Subcutaneous adipose tissue (tissue), 4 donors: ENCODE results near the gene PPP1R3F. TPM values are rescaled to one million over a fixed set of nuclear protein-coding genes. Genes with fewer than 3 reads are reported as not detected.
"Not testable (repeated sequence)": the region's sequence is repeated elsewhere in the genome, so short reads cannot be mapped to it uniquely, and the experiment has no call there.

Experiments used
- total RNA-seq, 4 donors: library from RNA; depleted of rRNA; stranded (reverse); fragments of >200 nt; gene quantifications; one replicate each; pipeline ENCODE4 v1.1.0, GENCODE V29; 2016
- TF ChIP-seq, protein P1 (sequence below): fragments of 450-650 bp; IDR thresholded peaks from one replicate; pipeline ENCODE4 v1.5.1; 2016; ENCODE audit warnings: low read depth, mild to moderate bottlenecking, control low read depth, antibody characterized with exemption, moderate library complexity

Gene PPP1R3F
- total RNA-seq, 4 donors from 2014 or later, result 1.8 to 7.5 (median 4.5) TPM

DNA sequence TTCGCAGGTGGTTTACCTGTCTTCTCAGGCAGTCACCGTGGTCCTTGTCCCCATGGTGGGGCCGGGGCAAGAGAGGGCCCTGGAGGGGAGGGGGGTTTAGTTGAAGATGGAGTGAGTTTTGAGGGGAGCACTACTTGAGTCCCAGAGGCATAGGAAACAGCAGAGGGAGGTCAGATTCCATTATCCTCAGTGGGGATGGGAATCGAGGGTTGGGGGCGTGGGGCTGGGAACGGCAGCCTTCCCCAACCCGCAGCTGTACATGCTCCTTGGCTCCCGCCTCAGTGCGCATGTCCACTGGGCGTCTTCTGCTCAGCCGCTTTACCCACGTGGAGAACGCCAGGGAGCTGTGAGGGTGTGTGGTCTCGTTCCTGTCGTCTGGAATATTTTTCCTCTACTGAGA lies 33.8 kb downstream of the PPP1R3F start, which contains the start of gene GAGE10:
TSS of gene GAGE10 (plus strand) at position 301 of the 400 bp plus-strand sequence. CDS start 1,214 bp downstream, outside the sequence.
- TF ChIP-seq, protein P1, sequence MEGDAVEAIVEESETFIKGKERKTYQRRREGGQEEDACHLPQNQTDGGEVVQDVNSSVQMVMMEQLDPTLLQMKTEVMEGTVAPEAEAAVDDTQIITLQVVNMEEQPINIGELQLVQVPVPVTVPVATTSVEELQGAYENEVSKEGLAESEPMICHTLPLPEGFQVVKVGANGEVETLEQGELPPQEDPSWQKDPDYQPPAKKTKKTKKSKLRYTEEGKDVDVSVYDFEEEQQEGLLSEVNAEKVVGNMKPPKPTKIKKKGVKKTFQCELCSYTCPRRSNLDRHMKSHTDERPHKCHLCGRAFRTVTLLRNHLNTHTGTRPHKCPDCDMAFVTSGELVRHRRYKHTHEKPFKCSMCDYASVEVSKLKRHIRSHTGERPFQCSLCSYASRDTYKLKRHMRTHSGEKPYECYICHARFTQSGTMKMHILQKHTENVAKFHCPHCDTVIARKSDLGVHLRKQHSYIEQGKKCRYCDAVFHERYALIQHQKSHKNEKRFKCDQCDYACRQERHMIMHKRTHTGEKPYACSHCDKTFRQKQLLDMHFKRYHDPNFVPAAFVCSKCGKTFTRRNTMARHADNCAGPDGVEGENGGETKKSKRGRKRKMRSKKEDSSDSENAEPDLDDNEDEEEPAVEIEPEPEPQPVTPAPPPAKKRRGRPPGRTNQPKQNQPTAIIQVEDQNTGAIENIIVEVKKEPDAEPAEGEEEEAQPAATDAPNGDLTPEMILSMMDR, result no peak

DNA sequence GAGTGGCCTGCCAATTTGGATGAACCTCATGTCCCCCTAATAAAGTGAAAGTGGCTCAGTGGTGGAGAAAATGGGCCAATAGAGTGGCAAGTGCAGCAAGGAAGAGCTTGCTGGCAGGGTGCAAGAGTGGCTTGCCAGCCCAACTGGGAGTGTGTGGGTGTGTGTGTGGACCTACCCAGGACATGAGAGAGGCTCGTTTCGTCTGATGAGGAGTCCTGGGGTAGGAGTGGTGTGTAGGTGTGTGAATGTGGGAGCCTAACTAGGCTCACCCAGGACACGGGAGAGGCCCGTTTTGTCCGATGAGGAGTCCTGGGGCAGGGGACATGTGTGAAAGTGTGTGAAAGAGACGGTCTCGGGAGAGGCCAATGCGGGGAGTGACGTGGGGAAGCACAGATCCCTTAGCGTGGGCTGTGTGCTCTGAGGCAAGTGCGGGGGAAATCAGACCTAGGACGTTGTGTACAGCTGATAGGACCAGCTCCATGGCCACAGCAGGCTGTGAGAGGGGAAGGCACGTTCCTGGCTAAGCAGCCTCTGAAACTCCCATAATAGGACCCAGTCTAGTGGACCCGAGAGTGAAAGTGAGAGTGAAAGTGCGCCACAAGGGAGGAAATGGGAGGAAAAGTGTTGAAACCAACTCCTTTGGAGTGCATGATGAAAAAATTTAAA lies 39.1 kb downstream of the PPP1R3F start:
- TF ChIP-seq, protein P1, result no peak

DNA sequence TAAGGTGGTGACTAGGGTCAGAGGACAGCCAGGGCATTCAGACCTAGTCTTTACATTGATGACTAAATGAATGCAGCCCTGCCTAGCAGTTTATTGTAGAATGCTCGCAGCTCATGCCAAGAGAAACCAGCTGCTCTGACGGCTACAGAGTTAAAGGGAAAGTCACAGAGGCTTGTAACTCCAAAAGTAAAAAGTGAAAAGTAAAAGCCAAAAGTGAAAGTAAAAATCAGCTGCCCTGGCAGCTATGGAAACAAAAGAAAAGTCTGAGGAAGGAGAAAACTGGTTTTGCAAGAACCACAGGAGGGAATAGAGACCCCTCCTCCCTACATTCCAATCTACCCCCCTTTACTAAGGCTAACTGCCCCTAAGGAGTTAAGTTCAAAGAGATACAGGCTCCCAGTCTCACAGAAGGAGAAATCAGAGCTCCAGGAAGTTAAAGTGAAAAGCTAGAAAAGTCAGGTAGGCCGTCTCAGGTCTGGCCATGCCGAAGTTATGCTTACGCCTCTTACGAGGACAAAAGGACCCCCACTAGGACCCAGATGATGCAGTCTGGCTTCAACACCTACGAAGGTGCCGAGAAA lies 39.9 kb downstream of the PPP1R3F start:
- TF ChIP-seq, protein P1, result no peak

DNA sequence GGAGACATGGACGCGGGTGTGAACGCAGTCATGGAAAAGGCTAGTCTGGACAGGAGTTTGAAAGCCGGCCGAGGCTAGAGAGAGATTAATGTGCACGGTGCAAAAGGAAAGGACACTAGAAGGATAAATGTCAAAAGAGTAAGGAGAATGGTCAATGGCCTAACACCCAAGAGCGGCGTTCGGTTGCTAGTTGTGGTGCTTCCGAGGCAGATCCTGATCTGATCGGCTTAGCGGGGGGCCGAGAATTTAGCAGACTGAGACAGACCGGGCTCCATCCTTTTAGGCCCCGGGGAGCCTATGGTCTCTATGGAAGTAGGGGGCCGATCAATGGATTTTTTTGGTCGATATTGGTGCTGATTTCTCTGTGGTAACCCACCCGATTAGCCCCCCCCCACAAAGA lies 40.8 kb downstream of the PPP1R3F start:
- TF ChIP-seq, protein P1, result no peak

DNA sequence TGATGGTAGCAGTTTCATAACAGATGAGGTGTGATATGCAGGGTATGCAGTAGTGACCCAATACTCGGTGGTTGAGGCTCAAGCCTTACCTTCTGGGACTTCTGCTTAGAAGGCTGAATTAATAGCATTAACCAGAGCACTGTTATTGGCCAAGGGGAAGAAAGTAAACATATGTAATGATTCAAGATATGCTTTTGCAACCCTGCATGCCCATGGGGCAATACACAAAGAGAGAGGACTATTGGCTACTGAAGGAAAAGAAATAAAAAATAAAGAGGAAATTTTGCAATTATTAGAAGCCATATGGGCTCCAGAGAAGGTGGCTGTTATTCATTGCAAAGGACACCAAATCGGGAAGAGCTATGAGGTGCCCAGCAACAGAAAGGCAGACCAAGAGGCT lies 42.6 kb downstream of the PPP1R3F start:
- TF ChIP-seq, protein P1, result no peak

DNA sequence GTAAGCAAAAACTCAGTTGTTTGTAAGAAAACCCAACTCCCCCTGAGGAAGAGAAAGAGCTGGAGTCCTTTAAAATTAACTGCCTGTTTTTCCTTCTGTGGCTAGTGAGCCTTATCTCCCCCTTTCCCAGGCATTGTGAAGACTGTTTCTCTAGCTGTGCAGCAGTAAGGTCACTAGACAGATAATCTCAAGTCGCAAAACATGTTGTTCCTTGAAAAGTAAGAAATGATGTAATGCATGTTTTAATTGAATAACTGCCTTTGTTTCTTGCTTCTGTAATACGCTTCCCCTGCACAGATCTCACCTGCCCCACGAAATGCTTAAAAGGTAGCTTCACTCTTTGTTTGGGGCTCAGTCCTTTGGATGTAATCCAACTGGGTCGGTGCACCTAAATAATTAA lies 46.5 kb downstream of the PPP1R3F start:
- TF ChIP-seq, protein P1, result no peak

DNA sequence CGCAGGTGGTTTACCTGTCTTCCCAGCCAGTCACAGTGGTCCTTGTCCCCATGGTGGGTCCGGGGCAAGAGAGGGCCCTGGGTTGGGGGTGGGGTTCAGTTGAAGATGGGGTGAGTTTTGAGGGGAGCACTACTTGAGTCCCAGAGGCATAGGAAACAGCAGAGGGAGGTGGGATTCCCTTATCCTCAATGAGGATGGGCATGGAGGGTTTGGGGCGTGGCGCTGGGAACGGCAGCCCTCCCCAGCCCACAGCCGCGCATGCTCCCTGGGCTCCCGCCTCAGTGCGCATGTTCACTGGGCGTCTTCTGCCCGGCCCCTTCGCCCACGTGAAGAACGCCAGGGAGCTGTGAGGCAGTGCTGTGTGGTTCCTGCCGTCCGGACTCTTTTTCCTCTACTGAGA lies 52.1 kb downstream of the PPP1R3F start, which contains the start of gene GAGE12J:
TSS of gene GAGE12J (plus strand) at position 301 of the 400 bp plus-strand sequence. CDS start 1,157 bp downstream, outside the sequence.
- TF ChIP-seq, protein P1, result not testable (repeated sequence)
